Measurements from ENCODE around the gene GUF1.
"Not testable (repeated sequence)": the region's sequence is repeated elsewhere in the genome, so short reads cannot be mapped to it uniquely, and the experiment has no call there.

GUF1 gene

GRCh38 chr4:44704673-44705072 is 26.5 kb downstream of the GUF1 start:
- no peak for DNase-seq (ENCODE audit: low read depth)

GRCh38 chr4:44713125-44713524 is 34.9 kb downstream of the GUF1 start:
- no peak for DNase-seq (ENCODE audit: low read depth)

GRCh38 chr4:44716597-44716996 is 38.4 kb downstream of the GUF1 start:
- no peak for DNase-seq (ENCODE audit: low read depth)

GRCh38 chr4:44720371-44720770 is 42.2 kb downstream of the GUF1 start:
- DNase-seq (ENCODE audit: low read depth) = no peak

- DNase-seq (ENCODE audit: low read depth) = no peak
These were observed 43.8 kb downstream of the GUF1 start for GRCh38 chr4:44722001-44722400.

- no peak for DNase-seq (ENCODE audit: low read depth)
These were observed 46.9 kb downstream of the GUF1 start for GRCh38 chr4:44725166-44725565.

GRCh38 chr4:44725726-44726037 is 47.5 kb downstream of the GUF1 start:
- no peak for DNase-seq (ENCODE audit: low read depth)

- peak; percentile 72 for DNase-seq (ENCODE audit: low read depth)
These were observed 48.0 kb downstream of the GUF1 start, which contains the start of gene GNPDA2 for GRCh38 chr4:44726038-44726871. GNPDA2 (minus strand) TSS chr4:44726556; CDS start chr4:44722207, 4,349 bp downstream.

- no peak for DNase-seq (ENCODE audit: low read depth)
These were observed 49.3 kb downstream of the GUF1 start for GRCh38 chr4:44727471-44727870.

GRCh38 chr4:44728694-44729093 is 50.5 kb downstream of the GUF1 start:
- not testable (repeated sequence) for DNase-seq (ENCODE audit: low read depth)

- no peak for DNase-seq (ENCODE audit: low read depth)
These were observed 58.7 kb downstream of the GUF1 start for GRCh38 chr4:44736900-44737299.

- DNase-seq (ENCODE audit: low read depth) = no peak
These were observed 60.4 kb downstream of the GUF1 start for GRCh38 chr4:44738615-44739014.

GRCh38 chr4:44740201-44740600 is 62.0 kb downstream of the GUF1 start:
- no peak for DNase-seq (ENCODE audit: low read depth)
